PFSK-1 (cell line): ENCODE data around the gene IGFLR1.
A peak's percentile ranks its signal among the peaks of the same experiment; 100 is the strongest.

Source experiments
- POLR2AphosphoS5 ChIP-seq: IDR thresholded peaks from 2 replicates; pipeline ENCODE4 v1.6.1; 2012; ENCODE audit warnings: low read depth, mild to moderate bottlenecking, control low read depth, low read length, moderate library complexity
- REST ChIP-seq, 2 experiments: IDR thresholded peaks; 2 replicates each; pipeline versions ENCODE4 v1.6.1 to v1.8.0; 2011 to 2012; ENCODE audit warnings: low read depth in 2 of 2, low read length in 2 of 2, control low read depth in 1 of 2, inconsistent platforms in 1 of 2, mild to moderate bottlenecking in 1 of 2, moderate library complexity in 1 of 2; ENCODE audit not compliant: insufficient read depth in 1 of 2
- SIN3A ChIP-seq: IDR thresholded peaks from 2 replicates; pipeline ENCODE4 v1.6.1; 2012; ENCODE audit warnings: mild to moderate bottlenecking, low read length, moderate library complexity, borderline replicate concordance; ENCODE audit not compliant: insufficient read depth
- TAF1 ChIP-seq: IDR thresholded peaks from 2 replicates; pipeline ENCODE4 v1.6.1; 2012; ENCODE audit warnings: low read length, control low read depth, borderline replicate concordance; ENCODE audit not compliant: insufficient read depth

GRCh38 chr19:35724560-35724959 is 17.7 kb downstream of the IGFLR1 start:
- 0 out of 2 replicates have a peak, but pooled peaks have one; percentile 14 for TF ChIP-seq POLR2AphosphoS5
- TF ChIP-seq REST (IDR thresholded peaks at IDR 0.05; ENCODE audit: insufficient read depth in 1 of 2, low read depth in 2 of 2, low read length in 2 of 2): no peak
- no peak for TF ChIP-seq TAF1
- no peak for TF ChIP-seq SIN3A
